Airway epithelial cell (primary cell): ENCODE measurements around the gene KRTAP21-3. TPM values are rescaled to one million over a fixed set of nuclear protein-coding genes. Genes with fewer than 3 reads are reported as not detected.

ENCODE experiments used
- total RNA-seq: library from RNA; depleted of rRNA; stranded (reverse); fragments of >200 nt; gene quantifications from 2 replicates; pipeline ENCODE4 v1.2.3, GENCODE V29; 2015

KRTAP21-3 gene, protein sequence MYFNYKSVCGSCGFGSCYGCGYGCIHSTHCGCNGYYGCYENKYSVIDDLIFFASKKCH
- not detected in 2 replicates for total RNA-seq

GRCh38 chr21:30718239-30718909, at the start of gene KRTAP21-3:
Gene KRTAP21-3 (minus strand): TSS chr21:30718777. CDS start chr21:30718759, 18 bp downstream.

GRCh38 chr21:30755328-30755727, 36.8 kb upstream of the KRTAP21-3 start, which contains the start of gene KRTAP21-1:
Gene KRTAP21-1 (minus strand): TSS chr21:30755428. CDS start chr21:30755378, 50 bp downstream.

GRCh38 chr21:30747159-30747558, 28.6 kb upstream of the KRTAP21-3 start, which contains the start of gene KRTAP21-2:
Gene KRTAP21-2 (minus strand): TSS chr21:30747259. CDS start chr21:30747202, 57 bp downstream.

Other genes starting within 250 kb of the KRTAP21-3 start
- not detected in 2 replicates for gene KRTAP19-1, start 238.4 kb downstream of the KRTAP21-3 start, total RNA-seq
- gene KRTAP19-2, start 231.3 kb downstream of the KRTAP21-3 start, total RNA-seq = not detected in 2 replicates
- not detected in 2 replicates for gene KRTAP19-3, start 226.8 kb downstream of the KRTAP21-3 start, total RNA-seq
- not detected in 2 replicates for gene KRTAP19-4, start 221.6 kb downstream of the KRTAP21-3 start, total RNA-seq
- not detected in 2 replicates for gene KRTAP19-5, start 216.6 kb downstream of the KRTAP21-3 start, total RNA-seq
- not detected in 2 replicates for gene KRTAP19-6, start 176.9 kb downstream of the KRTAP21-3 start, total RNA-seq
- gene KRTAP19-7, start 157.5 kb downstream of the KRTAP21-3 start, total RNA-seq = not detected in 2 replicates
- gene KRTAP22-2, start 128.4 kb downstream of the KRTAP21-3 start, total RNA-seq = not detected in 2 replicates
- gene KRTAP6-3, start 126.3 kb downstream of the KRTAP21-3 start, total RNA-seq = not detected in 2 replicates
- not detected in 2 replicates for gene KRTAP6-2, start 119.9 kb downstream of the KRTAP21-3 start, total RNA-seq
- gene KRTAP22-1, start 117.7 kb downstream of the KRTAP21-3 start, total RNA-seq = not detected in 2 replicates
- not detected in 2 replicates for gene KRTAP6-1, start 104.8 kb downstream of the KRTAP21-3 start, total RNA-seq
- not detected in 2 replicates for gene KRTAP20-1, start 102.4 kb downstream of the KRTAP21-3 start, total RNA-seq
- not detected in 2 replicates for gene KRTAP20-4, start 98.2 kb downstream of the KRTAP21-3 start, total RNA-seq
- gene KRTAP20-2, start 83.6 kb downstream of the KRTAP21-3 start, total RNA-seq = not detected in 2 replicates
- gene KRTAP20-3, start 75.9 kb downstream of the KRTAP21-3 start, total RNA-seq = not detected in 2 replicates
- not detected in 2 replicates for gene KRTAP21-2, start 28.5 kb upstream of the KRTAP21-3 start, total RNA-seq
- not detected in 2 replicates for gene KRTAP21-1, start 36.7 kb upstream of the KRTAP21-3 start, total RNA-seq
- gene KRTAP8-1, start 94.5 kb upstream of the KRTAP21-3 start, total RNA-seq = not detected in 2 replicates
- not detected in 2 replicates for gene KRTAP7-1, start 111.0 kb upstream of the KRTAP21-3 start, total RNA-seq
- gene KRTAP11-1, start 162.8 kb upstream of the KRTAP21-3 start, total RNA-seq = not detected in 2 replicates